Measurements from ENCODE around the gene CGREF1.
A peak's percentile ranks its signal among the peaks of the same experiment; 100 is the strongest.

The CGREF1 gene

GRCh38 chr2:27086724-27087593 is 32.0 kb downstream of the CGREF1 start, which contains the start of gene KHK:
TSS of gene KHK (plus strand) at chr2:27086772. CDS start at chr2:27087260, 488 bp downstream.
- Histone ChIP-seq H3K36me3 (peaks cover 14% of the 10 kb centered on the region), H3K27me3 (no peaks in the 10 kb centered on the region), H3K4me1 (peaks cover 6% of the 10 kb centered on the region; the same call in 1 of the 2 replicates), H3K9me3 (no peaks in the 10 kb centered on the region), H3K4me3 (ENCODE audit: low read depth, low read length) (peak within 1 kb of the TSS; percentile 80)
- TF ChIP-seq CTCF (IDR thresholded peaks at IDR 0.05; ENCODE audit: low read depth, low read length) = no peak
- peak; percentile 75 for DNase-seq

GRCh38 chr2:27086090-27086723 is 32.7 kb downstream of the CGREF1 start:
- Histone ChIP-seq H3K27me3 (no peaks in the 10 kb centered on the region), H3K36me3 (peaks cover 18% of the 10 kb centered on the region), H3K4me1 (peaks cover 12% of the 10 kb centered on the region), H3K4me3 (ENCODE audit: low read depth, low read length) (peak overlapping the region; percentile 61), H3K9me3 (no peaks in the 10 kb centered on the region)
- DNase-seq = peak; percentile 97
- TF ChIP-seq CTCF (IDR thresholded peaks at IDR 0.05; ENCODE audit: low read depth, low read length) = peak; percentile 61

GRCh38 chr2:27085673-27086089 is 33.2 kb downstream of the CGREF1 start:
- Histone ChIP-seq H3K4me3 (ENCODE audit: low read depth, low read length) (peak overlapping the region; percentile 61), H3K4me1 (peaks cover 15% of the 10 kb centered on the region)
- DNase-seq = peak; percentile 67

GRCh38 chr2:27085062-27085672 is 33.8 kb downstream of the CGREF1 start:
- H3K4me1 ChIP-seq = peaks cover 19% of the 10 kb centered on the region
- H3K36me3 ChIP-seq = peaks cover 22% of the 10 kb centered on the region

More at GRCh38 chr2:27085673-27086089, 33.2 kb downstream of the CGREF1 start:
- no peaks in the 10 kb centered on the region for H3K9me3 ChIP-seq
- peaks cover 20% of the 10 kb centered on the region for H3K36me3 ChIP-seq
- TF ChIP-seq CTCF (IDR thresholded peaks at IDR 0.05; ENCODE audit: low read depth, low read length) = peak; percentile 53
- no peaks in the 10 kb centered on the region for H3K27me3 ChIP-seq

GRCh38 chr2:27084297-27085061 is 34.4 kb downstream of the CGREF1 start:
- Histone ChIP-seq H3K4me3 (ENCODE audit: low read depth, low read length) (no peak overlapping the region), H3K9me3 (no peaks in the 10 kb centered on the region), H3K27me3 (no peaks in the 10 kb centered on the region), H3K36me3 (peaks cover 22% of the 10 kb centered on the region), H3K4me1 (peaks cover 19% of the 10 kb centered on the region)
- TF ChIP-seq CTCF (IDR thresholded peaks at IDR 0.05; ENCODE audit: low read depth, low read length) = no peak
- no peak for DNase-seq

More at GRCh38 chr2:27085062-27085672, 33.8 kb downstream of the CGREF1 start:
- no peaks in the 10 kb centered on the region for H3K9me3 ChIP-seq
- no peaks in the 10 kb centered on the region for H3K27me3 ChIP-seq
- no peak for TF ChIP-seq CTCF (IDR thresholded peaks at IDR 0.05; ENCODE audit: low read depth, low read length)
- H3K4me3 ChIP-seq (ENCODE audit: low read depth, low read length) = peak overlapping the region; percentile 61
- DNase-seq = no peak
